GM21825 (cell line): ENCODE data around the gene COL12A1.

Experiments used
- ATAC-seq: cut with Tn5 transposase; IDR thresholded peaks from one replicate; pipeline ENCODE4 v1.9.1; 2021; ENCODE audit warnings: mild to moderate bottlenecking, moderate library complexity; ENCODE audit not compliant: unreplicated experiment

The COL12A1 gene

GRCh38 chr6:75049308-75049707 is 156.5 kb downstream of the COL12A1 start:
- no peak for ATAC-seq

GRCh38 chr6:75044846-75045245 is 161.0 kb downstream of the COL12A1 start:
- ATAC-seq = no peak

- ATAC-seq = no peak
Measured at GRCh38 chr6:75041381-75041780, 164.5 kb downstream of the COL12A1 start.
